Coronary artery (tissue), 2 donors: ENCODE data around the gene PNPLA5.

Experiments
- DNase-seq: peaks from one replicate; pipeline ENCODE4 v3.0.0-alpha.2; 2017; ENCODE audit warnings: low spot score
- H3K27ac ChIP-seq, 2 donors: fragments of 200-600 bp; sonication (generic); one replicate each; pipeline ENCODE4 v1.5.1; 2016 to 2019
- H3K4me3 ChIP-seq: fragments of 200-600 bp; sonication (generic); 2 replicates; pipeline ENCODE4 v1.5.1; 2016; ENCODE audit warnings: mild to moderate bottlenecking, moderate library complexity
- TF ChIP-seq, protein P1 (sequence below): fragments of 200-600 bp; sonication (generic); IDR thresholded peaks from one replicate; pipeline ENCODE4 v1.5.1; 2019; ENCODE audit warnings: antibody characterized with exemption

Gene PNPLA5

GRCh38 chr22:43881091-43882061, 10.4 kb downstream of the PNPLA5 start:
- DNase-seq: no peak
- H3K27ac ChIP-seq: no peak overlapping the region
- H3K4me3 ChIP-seq: no peak overlapping the region
- TF ChIP-seq, protein P1, sequence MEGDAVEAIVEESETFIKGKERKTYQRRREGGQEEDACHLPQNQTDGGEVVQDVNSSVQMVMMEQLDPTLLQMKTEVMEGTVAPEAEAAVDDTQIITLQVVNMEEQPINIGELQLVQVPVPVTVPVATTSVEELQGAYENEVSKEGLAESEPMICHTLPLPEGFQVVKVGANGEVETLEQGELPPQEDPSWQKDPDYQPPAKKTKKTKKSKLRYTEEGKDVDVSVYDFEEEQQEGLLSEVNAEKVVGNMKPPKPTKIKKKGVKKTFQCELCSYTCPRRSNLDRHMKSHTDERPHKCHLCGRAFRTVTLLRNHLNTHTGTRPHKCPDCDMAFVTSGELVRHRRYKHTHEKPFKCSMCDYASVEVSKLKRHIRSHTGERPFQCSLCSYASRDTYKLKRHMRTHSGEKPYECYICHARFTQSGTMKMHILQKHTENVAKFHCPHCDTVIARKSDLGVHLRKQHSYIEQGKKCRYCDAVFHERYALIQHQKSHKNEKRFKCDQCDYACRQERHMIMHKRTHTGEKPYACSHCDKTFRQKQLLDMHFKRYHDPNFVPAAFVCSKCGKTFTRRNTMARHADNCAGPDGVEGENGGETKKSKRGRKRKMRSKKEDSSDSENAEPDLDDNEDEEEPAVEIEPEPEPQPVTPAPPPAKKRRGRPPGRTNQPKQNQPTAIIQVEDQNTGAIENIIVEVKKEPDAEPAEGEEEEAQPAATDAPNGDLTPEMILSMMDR: no peak

- TF ChIP-seq, protein P1: no peak
- no peak for DNase-seq
- no peak overlapping the region for H3K4me3 ChIP-seq
- H3K27ac ChIP-seq: no peak overlapping the region
Observed at GRCh38 chr22:43880541-43880991, 11.2 kb downstream of the PNPLA5 start.

DNA sequence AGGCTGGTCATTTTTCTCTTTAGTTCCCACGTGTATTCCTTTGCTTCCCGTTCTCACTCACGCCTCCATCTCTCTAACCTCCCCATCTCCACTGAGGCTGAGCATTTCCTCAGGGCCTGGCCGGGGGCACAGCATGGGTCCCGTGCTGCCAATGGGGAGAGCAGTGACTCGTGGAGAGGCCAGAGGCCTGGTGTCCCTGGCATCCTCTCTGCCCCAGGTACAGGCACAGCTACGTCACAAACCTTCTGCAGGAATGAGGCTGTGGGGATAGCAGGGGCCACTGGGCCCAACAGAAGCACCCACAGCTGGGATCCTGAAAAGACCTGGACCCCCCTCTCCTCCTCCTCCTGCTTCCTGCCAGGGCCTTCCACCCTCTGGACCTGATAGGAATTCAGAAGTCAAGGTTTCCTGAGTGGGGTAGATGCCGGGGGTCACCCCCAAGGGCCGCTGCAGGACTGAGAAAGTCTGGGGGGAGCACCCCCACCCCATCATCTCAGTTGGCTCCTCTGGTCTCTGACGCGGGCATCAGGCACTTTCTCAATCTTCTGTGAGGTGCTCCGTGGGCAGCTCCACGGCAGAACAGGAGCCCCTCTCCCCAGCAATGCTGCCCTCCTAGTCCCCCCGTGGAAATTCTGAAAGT, 11.8 kb downstream of the PNPLA5 start:
- H3K4me3 ChIP-seq: no peak overlapping the region
- DNase-seq: no peak
- no peak overlapping the region for H3K27ac ChIP-seq
- TF ChIP-seq, protein P1: no peak

DNA sequence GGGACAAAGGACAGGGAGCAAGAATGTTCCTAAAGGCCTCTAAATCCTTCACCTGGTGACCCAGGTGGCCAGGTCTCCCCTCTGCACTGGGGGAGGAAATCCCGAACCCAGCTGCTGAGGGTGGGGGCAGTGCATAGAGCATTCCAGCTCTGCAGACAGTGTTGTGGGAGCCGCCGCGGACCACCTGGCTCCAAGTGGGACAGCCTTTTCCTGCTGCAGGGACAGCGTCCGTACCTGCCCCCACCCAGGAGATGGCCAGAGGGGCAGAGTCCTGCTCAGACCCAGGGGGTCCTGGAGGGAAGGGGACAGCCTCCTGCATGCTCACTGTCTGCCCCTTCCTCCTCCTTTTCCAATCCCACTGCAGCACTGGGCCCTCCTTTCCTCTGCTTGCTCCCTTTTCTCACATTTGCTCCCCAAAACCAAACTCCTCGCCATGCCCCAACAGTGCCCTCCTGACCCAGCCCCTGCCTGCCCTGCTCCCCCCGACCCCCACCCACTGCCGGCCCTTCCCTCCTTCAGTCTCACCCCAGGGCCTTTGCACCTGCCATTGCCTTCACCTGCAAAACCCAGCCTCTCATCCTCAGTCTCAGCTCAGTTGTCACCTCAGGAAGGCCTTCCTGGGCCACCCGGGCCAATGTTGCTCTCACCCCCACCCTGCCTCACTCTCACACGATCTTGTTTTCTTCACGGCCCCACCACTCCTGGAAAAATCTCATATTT, 12.8 kb downstream of the PNPLA5 start:
- TF ChIP-seq, protein P1: no peak
- Histone ChIP-seq H3K27ac (no peak overlapping the region), H3K4me3 (no peak overlapping the region)
- DNase-seq: no peak

DNA sequence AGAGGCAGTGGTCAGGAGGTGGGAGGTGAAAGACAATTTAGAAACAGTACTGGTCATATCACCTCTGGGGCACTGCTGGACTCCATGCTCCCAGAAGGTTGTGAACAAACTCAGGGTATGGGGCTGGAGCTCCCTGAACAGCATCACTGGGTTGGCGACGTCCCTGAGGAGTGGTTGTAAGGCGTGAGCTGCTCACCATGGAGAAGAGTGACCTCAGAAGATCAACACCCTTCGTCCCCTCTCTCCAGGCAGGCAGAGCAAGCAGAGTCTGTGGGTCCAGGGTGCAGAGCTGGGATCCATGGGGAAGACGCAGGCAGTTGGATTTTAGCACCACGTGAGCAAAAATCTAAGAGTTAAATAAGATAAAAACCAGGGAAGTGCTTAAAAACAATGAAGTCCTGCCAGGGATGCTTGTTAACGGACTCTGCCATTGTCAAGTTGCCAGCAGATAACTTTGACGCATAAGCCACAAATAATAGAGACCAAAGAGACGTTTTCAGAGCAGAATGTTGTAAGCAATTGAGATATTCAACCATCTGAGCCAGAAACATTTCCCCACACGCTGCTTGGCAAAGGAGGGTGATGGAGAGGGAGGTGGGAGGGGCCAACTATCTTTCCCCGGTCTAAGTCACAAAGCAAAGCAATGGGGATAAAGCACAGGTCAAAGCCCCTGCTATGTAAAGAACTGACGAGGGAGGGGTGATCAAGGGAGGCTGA, 13.6 kb downstream of the PNPLA5 start:
- no peak for DNase-seq
- no peak overlapping the region for H3K27ac ChIP-seq
- TF ChIP-seq, protein P1: no peak
- H3K4me3 ChIP-seq: no peak overlapping the region

DNA sequence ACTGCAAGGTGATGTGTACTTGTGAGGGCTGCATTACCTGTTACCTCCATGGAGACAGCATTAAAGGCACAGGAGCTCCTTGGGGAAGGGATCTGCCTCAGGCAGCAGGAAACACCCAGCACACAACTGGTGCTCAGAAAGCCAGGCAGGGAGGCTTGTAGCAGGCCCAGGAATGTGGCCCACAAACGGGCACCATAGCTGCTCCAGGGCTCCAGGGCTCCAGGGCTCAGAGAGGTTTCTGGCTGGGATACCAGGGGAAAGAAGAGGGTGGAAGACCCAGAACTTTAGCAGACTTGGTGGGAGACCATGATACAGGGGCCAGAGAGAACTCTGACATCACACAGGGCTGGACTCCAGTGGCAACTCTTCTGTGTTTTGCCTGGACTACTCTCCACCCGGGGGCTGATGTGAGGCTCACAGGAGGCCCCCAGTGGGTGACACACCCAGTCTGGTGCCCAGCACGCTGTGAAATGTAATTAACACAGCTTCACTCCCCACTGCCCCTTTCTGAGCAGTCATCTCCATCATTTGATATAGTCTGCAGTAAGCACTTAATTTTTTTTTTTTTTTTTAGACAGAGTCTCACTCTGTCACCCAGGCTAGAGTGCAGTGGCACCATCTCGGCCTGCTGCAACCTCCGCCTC, 14.8 kb downstream of the PNPLA5 start:
- TF ChIP-seq, protein P1: no peak
- DNase-seq: no peak

More for the DNA sequence above, 14.8 kb downstream of the PNPLA5 start:
- H3K4me3 ChIP-seq: no peak overlapping the region
- no peak overlapping the region for H3K27ac ChIP-seq
